ENCODE results near the gene ZSCAN5B.
"Not testable (repeated sequence)": the region's sequence is repeated elsewhere in the genome, so short reads cannot be mapped to it uniquely, and the experiment has no call there.

GRCh38 chr19:56175861-56176307 lies 21.7 kb downstream of the ZSCAN5B start, which contains the start of gene GALP:
- TF ChIP-seq CTCF (IDR thresholded peaks at IDR 0.05; ENCODE audit: poor library complexity, severe bottlenecking); EZH2 (IDR thresholded peaks at IDR 0.05; ENCODE audit: borderline replicate concordance, insufficient read depth, low read length, poor library complexity, severe bottlenecking): not testable (repeated sequence)
